HS-5 (cell line): ENCODE data around the gene ZSCAN9.
A peak's percentile ranks its signal among the peaks of the same experiment; 100 is the strongest.

ENCODE experiments used
- DNase-seq: peaks from one replicate; pipeline ENCODE4 v3.0.0-alpha.2; 2012; ENCODE audit warnings: low read depth

ZSCAN9 gene

GRCh38 chr6:28220257-28221133, 4.6 kb upstream of the ZSCAN9 start:
- no peak for DNase-seq

DNA sequence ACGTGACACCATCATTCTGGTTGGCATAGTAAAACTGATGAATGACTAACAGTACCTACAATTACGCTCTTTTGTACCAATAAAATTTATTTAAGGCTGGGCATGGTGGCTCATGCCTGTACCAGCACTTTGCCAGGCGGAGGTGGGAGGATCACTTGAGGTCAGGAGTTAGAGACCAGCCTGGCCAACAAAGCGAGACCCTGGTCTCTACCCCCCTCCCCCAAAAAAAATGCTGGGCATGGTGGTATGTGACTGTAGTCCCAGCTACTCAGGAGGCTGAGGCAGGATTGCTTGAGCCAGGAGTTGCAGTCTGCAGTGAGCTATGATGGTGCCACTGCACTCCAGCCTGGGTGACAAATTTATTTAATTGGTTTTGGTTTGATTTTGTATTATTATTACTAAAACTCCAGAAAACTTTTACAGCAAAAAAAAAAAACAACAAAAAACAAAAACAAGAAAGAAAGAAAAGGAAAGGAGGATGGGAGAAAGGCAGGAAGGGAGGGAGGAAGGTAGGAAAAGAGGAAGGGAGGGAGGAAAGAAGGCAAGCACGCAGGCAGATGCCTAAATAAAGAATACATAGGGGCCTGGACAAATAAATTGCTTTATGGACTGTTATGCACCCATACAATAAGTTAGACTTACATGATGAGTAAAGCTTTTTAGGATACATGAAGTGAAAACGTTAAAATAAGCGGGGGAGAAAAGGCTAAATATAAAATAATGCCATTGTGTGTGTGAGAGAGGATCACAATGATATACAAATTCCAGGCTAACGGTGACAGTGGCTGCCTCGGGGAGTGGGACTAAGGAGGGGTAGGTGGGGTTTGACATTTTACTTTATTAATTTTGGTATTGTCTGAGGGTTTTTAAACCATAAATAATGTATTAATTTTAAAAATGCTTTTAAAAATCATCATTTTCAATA, 682 bp upstream of the ZSCAN9 start:
- DNase-seq = no peak

DNA sequence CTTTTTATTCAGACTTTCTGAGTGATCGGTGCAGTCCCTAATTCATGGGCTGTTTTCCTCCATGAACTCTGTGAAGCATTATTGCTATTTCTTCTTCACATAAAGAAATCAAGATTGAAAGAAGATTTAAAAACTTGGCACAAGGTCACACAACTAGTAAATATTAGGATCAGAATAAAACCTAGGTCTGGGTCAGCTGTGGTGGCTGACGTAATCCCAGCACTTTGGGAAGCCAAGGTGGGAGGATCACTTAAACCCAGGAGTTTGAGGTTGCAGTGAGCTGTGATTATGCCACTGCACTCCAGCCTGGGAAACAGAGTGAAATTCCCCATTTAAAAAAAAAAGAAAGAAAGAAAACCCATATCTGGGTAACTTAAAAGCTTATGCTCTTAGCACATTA, 1.4 kb downstream of the ZSCAN9 start:
- DNase-seq = no peak

GRCh38 chr6:28232785-28233184, 7.7 kb downstream of the ZSCAN9 start:
- DNase-seq = no peak

GRCh38 chr6:28235912-28236452, 10.9 kb downstream of the ZSCAN9 start:
- DNase-seq = no peak

GRCh38 chr6:28239636-28240035, 14.6 kb downstream of the ZSCAN9 start:
- DNase-seq = no peak

DNA sequence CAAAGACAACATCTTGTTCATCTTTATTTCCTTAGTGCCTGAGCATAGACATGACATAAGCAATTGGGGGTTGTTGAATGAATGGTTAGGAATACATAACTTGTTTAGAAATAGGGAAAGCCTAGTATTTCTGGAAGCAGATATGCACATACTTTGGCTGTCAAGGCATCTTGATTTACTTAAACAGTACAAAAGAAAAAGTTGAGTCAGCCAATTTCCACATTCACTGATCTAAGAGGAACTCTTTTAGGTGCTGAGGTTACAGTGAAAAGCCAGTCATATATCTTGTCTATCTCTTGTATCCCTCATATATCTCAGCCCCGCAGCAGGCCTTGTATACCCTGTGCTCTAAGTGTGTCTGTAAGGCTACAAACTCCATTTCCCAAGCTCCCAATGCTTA, 15.4 kb downstream of the ZSCAN9 start:
- DNase-seq = no peak

DNA sequence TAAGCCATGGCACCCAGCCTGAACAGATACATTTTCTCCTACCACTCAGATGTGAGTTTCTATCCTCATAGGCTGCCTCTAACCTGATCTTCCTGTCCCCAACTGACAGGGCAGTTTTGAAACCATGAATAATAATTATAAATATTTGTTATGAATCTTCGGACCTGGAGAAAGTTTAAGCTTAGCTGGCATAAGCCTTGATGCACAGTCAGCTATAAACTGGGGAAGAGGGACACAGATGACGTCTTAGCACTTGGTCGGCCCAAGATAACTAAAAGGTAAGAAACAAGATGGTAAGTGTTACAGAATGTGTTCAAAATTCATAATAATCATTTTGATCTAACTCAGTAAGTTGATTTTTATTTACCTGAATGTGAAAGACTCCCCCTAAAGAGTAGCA, 18.9 kb downstream of the ZSCAN9 start:
- DNase-seq = no peak

GRCh38 chr6:28245206-28245941, 20.3 kb downstream of the ZSCAN9 start:
- no peak for DNase-seq

GRCh38 chr6:28248916-28249315, 23.8 kb downstream of the ZSCAN9 start:
- DNase-seq = no peak

DNA sequence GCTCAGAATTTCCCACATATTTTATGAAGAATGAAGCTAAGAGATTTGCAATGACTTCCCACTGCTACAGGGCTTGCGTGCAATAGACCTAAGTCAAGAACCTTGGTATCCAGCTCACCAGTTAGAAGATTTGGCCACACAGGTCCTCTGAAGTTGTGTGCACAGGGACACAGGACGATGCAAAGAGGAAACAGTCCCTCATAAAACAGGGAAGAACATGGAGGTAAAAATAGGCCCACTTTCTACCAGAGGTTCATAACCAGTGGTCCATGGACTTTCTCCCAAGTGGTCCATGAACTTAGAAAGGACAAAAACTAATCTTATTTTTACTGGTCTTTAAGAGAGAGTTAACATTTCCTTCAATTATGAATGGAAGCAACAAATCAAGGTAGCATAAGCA, 25.7 kb downstream of the ZSCAN9 start:
- no peak for DNase-seq

GRCh38 chr6:28251661-28252008, 26.6 kb downstream of the ZSCAN9 start:
- no peak for DNase-seq

- DNase-seq = peak; percentile 67
Observed at GRCh38 chr6:28252009-28252975, 27.2 kb downstream of the ZSCAN9 start, which contains the start of gene ZKSCAN4. ZKSCAN4 (minus strand) TSS chr6:28252269; CDS start chr6:28251980, 289 bp downstream.

- no peak for DNase-seq
Observed at GRCh38 chr6:28254121-28254519, 29.0 kb downstream of the ZSCAN9 start.

GRCh38 chr6:28257042-28257441, 32.0 kb downstream of the ZSCAN9 start:
- DNase-seq = no peak

DNA sequence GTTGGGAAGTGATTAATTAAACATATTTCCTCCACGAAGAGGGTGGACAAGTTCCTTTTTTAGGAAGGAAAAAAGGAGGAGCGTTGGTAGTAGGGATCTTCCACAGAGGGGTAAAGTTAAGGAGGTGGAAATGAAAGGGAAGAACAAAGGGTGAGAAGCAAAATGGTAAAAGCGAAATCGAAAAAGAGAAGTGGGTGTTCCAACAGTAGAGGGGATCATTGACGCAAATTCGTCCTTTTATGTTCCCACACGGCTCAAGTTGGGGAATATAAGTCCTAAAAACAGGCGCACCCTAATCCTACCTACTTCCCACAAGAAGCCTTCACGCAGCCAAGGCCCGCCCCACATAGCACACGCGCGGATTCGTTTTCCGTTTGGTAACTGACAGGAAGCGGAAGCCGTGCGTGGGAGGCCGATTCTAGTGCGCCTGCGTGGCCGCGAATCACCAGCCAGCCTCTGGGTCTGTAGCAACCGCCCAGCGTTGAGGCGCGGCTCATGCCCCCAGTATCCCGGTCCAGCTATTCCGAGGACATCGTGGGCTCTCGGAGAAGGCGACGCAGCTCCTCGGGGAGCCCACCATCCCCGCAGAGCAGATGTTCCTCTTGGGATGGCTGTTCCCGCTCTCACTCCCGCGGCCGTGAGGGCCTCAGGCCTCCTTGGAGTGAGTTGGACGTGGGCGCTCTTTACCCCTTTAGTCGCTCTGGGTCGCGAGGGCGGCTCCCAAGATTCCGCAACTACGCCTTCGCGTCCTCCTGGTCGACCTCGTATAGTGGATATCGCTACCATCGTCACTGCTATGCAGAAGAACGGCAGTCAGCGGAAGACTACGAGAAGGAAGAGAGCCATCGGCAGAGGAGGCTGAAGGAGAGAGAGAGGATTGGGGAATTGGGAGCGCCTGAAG, 34.1 kb downstream of the ZSCAN9 start, which contains the start of gene NKAPL:
TSS of gene NKAPL (plus strand) at position 421 of the 901 bp plus-strand sequence. CDS start at position 496, 75 bp downstream.
- DNase-seq = no peak

GRCh38 chr6:28263922-28264321, 38.8 kb downstream of the ZSCAN9 start:
- no peak for DNase-seq

- DNase-seq = no peak
Observed at GRCh38 chr6:28264834-28265401, 39.8 kb downstream of the ZSCAN9 start.

GRCh38 chr6:28266563-28266961, 41.5 kb downstream of the ZSCAN9 start:
- no peak for DNase-seq
